T-helper 2 cell (primary cell): ENCODE measurements around the gene CCDC188.

ENCODE experiments used
- DNase-seq, 5 experiments: peaks; one replicate each; pipeline versions ENCODE4 v3.0.0 to v3.0.0-alpha.2; 2012 to 2022
- total RNA-seq, 2 donors: gene quantifications; one replicate each; lab custom pipeline; 2026; lab: John Stamatoyannopoulos, UW

Gene CCDC188
- 0 reads per million in 2 donors for total RNA-seq

- no peak for DNase-seq
Observed at GRCh38 chr22:20150381-20151275, at the start of gene CCDC188. CCDC188 (minus strand) TSS chr22:20151055; CDS start chr22:20150986, 69 bp downstream.

- no peak for DNase-seq
Observed at GRCh38 chr22:20199906-20200305, 49.1 kb upstream of the CCDC188 start.

GRCh38 chr22:20199413-20199842 is 48.6 kb upstream of the CCDC188 start:
- DNase-seq = no peak

GRCh38 chr22:20198557-20199319 is 47.9 kb upstream of the CCDC188 start:
- no peak for DNase-seq

GRCh38 chr22:20197407-20198030 is 46.7 kb upstream of the CCDC188 start:
- DNase-seq = no peak

- DNase-seq = no peak
Observed at GRCh38 chr22:20196094-20196842, 45.4 kb upstream of the CCDC188 start.

GRCh38 chr22:20194681-20195593 is 44.1 kb upstream of the CCDC188 start:
- no peak for DNase-seq

GRCh38 chr22:20193761-20194494 is 43.1 kb upstream of the CCDC188 start:
- DNase-seq = no peak

- no peak for DNase-seq
Observed at GRCh38 chr22:20192972-20193760, 42.3 kb upstream of the CCDC188 start.

GRCh38 chr22:20192293-20192971 is 41.6 kb upstream of the CCDC188 start:
- DNase-seq = no peak

GRCh38 chr22:20191803-20192202 is 40.9 kb upstream of the CCDC188 start:
- no peak for DNase-seq

GRCh38 chr22:20191000-20191515 is 40.2 kb upstream of the CCDC188 start:
- no peak for DNase-seq

GRCh38 chr22:20188567-20188877 is 37.7 kb upstream of the CCDC188 start:
- DNase-seq = no peak

- DNase-seq = no peak
Observed at GRCh38 chr22:20187777-20188566, 37.1 kb upstream of the CCDC188 start.

- DNase-seq = no peak
Observed at GRCh38 chr22:20186871-20187546, 36.2 kb upstream of the CCDC188 start.

- DNase-seq = no peak
Observed at GRCh38 chr22:20186183-20186870, 35.5 kb upstream of the CCDC188 start.

- no peak for DNase-seq
Observed at GRCh38 chr22:20185750-20186149, 34.9 kb upstream of the CCDC188 start.
